HCT116 (cell line): ENCODE results near the gene ATP1A1. TPM values are rescaled to one million over a fixed set of nuclear protein-coding genes. Genes with fewer than 3 reads are reported as not detected.

Source experiments
- ATAC-seq: fragments of 200-7000 bp; cut with Tn5 transposase; 2 replicates; pipeline ENCODE4 v1.9.1; 2020; ENCODE audit warnings: mild to moderate bottlenecking, moderate library complexity
- BruUV-seq: library from RNA; stranded (reverse); fragments of 400-500 nt; replicated peaks from 2 replicates; lab custom pipeline; 2021; lab: Mats Ljungman, UMichigan
- CTCF ChIA-PET: fragments of 300-600 bp; sonication (Branson Sonifier 250); formaldehyde crosslinking; loops from one replicate; lab custom pipeline; 2021; ENCODE audit warnings: antibody characterized with exemption; lab: Charles Lee
- POLR2A ChIA-PET: fragments of 300-600, 350-600 bp; sonication (Branson Sonifier 250); formaldehyde crosslinking; loops from one replicate; lab custom pipeline; 2021; ENCODE audit warnings: antibody characterized with exemption; lab: Charles Lee
- RAD21 ChIA-PET, 2 experiments: fragments of 300-600 bp; sonication (Branson Sonifier 250); formaldehyde crosslinking; loops; one replicate each; lab custom pipeline; 2023; ENCODE audit warnings: low total read pairs in 2 of 2; ENCODE audit not compliant: uncharacterized antibody in 2 of 2, unreplicated experiment in 2 of 2, low non-redundant PET in 1 of 2; lab: Charles Lee
- DNase-seq: peaks from one replicate; pipeline ENCODE4 v3.0.0-alpha.2; 2010; ENCODE audit warnings: low read depth, low spot score
- H2AFZ ChIP-seq: fragments of 200-600 bp; shearing (Covaris generic), sonication (generic); 2 replicates; pipeline ENCODE4 v1.6.1; 2017; ENCODE audit warnings: low read depth, mixed run types, mixed read lengths, antibody characterized with exemption, low read length; ENCODE audit not compliant: poor library complexity, severe bottlenecking
- H3K27ac ChIP-seq: 2 replicates; pipeline ENCODE4 v1.5.1; 2012; ENCODE audit warnings: low read depth, low read length
- H3K27me3 ChIP-seq: fragments of 200-600 bp; sonication (generic); 2 replicates; pipeline ENCODE4 v1.6.1; 2016; ENCODE audit warnings: mixed run types, low read length, mixed read lengths; ENCODE audit not compliant: insufficient read depth
- H3K36me3 ChIP-seq, 2 experiments: fragments of 200-500 bp in 1 of 2; fragments of 200-600 bp in 1 of 2; sonication (Bioruptor generic) in 1 of 2; sonication (generic) in 1 of 2; 2 replicates each; pipeline versions ENCODE4 v1.5.1 to v1.6.1; 2014 to 2016; ENCODE audit warnings: low read length in 2 of 2, inconsistent platforms in 1 of 2, mixed read lengths in 1 of 2, mixed run types in 1 of 2; ENCODE audit not compliant: insufficient read depth in 2 of 2, control insufficient read depth in 1 of 2
- H3K4me1 ChIP-seq, 2 experiments: fragments of 200-600 bp in 1 of 2; sonication (generic) in 1 of 2; 2 replicates each; pipeline versions ENCODE4 v1.5.1 to v1.6.1; 2012 to 2017; ENCODE audit warnings: low read length in 2 of 2, inconsistent platforms in 1 of 2, mild to moderate bottlenecking in 1 of 2, mixed read lengths in 1 of 2, mixed run types in 1 of 2, moderate library complexity in 1 of 2; ENCODE audit not compliant: insufficient read depth in 2 of 2, control insufficient read depth in 1 of 2
- H3K4me2 ChIP-seq: fragments of 200-600 bp; sonication (generic); 2 replicates; pipeline ENCODE4 v1.6.1; 2017; ENCODE audit warnings: mixed run types, low read length, mixed read lengths
- H3K4me3 ChIP-seq, 2 experiments: fragments of 200-600 bp in 1 of 2; sonication (generic) in 1 of 2; replicated peaks in 1 of 2; 2 replicates each; pipeline ENCODE4 v1.5.1; 2011 to 2016; ENCODE audit warnings: low read length in 2 of 2, control low read depth in 1 of 2, low read depth in 1 of 2, mild to moderate bottlenecking in 1 of 2, mixed read lengths in 1 of 2, mixed run types in 1 of 2
- H3K79me2 ChIP-seq: fragments of 200-600 bp; sonication (generic); 2 replicates; pipeline ENCODE4 v1.6.1; 2017; ENCODE audit warnings: mild to moderate bottlenecking, mixed run types, low read length, moderate library complexity, mixed read lengths; ENCODE audit not compliant: insufficient read depth
- H3K9ac ChIP-seq: fragments of 200-600 bp; sonication (generic); 2 replicates; pipeline ENCODE4 v1.6.1; 2016; ENCODE audit warnings: low read length, mixed read lengths
- H3K9me2 ChIP-seq: fragments of 200-600 bp; sonication (generic), shearing (Covaris generic); 2 replicates; pipeline ENCODE4 v1.6.1; 2017; ENCODE audit warnings: mixed run types, mild to moderate bottlenecking, moderate library complexity; ENCODE audit not compliant: insufficient read depth
- H3K9me3 ChIP-seq, 2 experiments: fragments of 200-500 bp in 1 of 2; fragments of 200-600 bp in 1 of 2; sonication (Bioruptor generic) in 1 of 2; sonication (generic) in 1 of 2; 2 replicates each; pipeline ENCODE4 v1.6.1; 2014 to 2017; ENCODE audit warnings: low read length in 2 of 2, mixed read lengths in 2 of 2, inconsistent platforms in 1 of 2, low read depth in 1 of 2, mild to moderate bottlenecking in 1 of 2, mixed run types in 1 of 2, moderate library complexity in 1 of 2; ENCODE audit not compliant: control insufficient read depth in 1 of 2, insufficient read depth in 1 of 2
- H4K20me1 ChIP-seq: fragments of 200-600 bp; sonication (generic), shearing (Covaris generic); 2 replicates; pipeline ENCODE4 v1.6.1; 2017; ENCODE audit warnings: mixed run types, mild to moderate bottlenecking, moderate library complexity; ENCODE audit not compliant: insufficient read depth
- CBX3 ChIP-seq: IDR thresholded peaks from 2 replicates; pipeline ENCODE4 v1.6.1; 2012; ENCODE audit warnings: low read depth
- CTCF ChIP-seq, 3 experiments: fragments of 200-600 bp in 1 of 3; sonication (generic) in 1 of 3; IDR thresholded peaks in 2 of 3; conservative IDR thresholded peaks in 1 of 3; 2 replicates each; pipeline ENCODE4 v1.5.1; 2012 to 2017; ENCODE audit warnings: low read depth in 2 of 3, low read length in 2 of 3, antibody characterized with exemption in 1 of 3, borderline replicate concordance in 1 of 3, control low read depth in 1 of 3, mild to moderate bottlenecking in 1 of 3, mixed read lengths in 1 of 3, mixed run types in 1 of 3, moderate library complexity in 1 of 3; ENCODE audit not compliant: insufficient read depth in 1 of 3
- EGR1 ChIP-seq: IDR thresholded peaks from 2 replicates; pipeline ENCODE4 v1.6.1; 2012; ENCODE audit warnings: low read depth
- ELF1 ChIP-seq: IDR thresholded peaks from 2 replicates; pipeline ENCODE4 v1.6.1; 2012; ENCODE audit warnings: low read depth, borderline replicate concordance
- FOSL1 ChIP-seq: IDR thresholded peaks from 2 replicates; pipeline ENCODE4 v1.6.1; 2012; ENCODE audit warnings: low read depth
- POLR2A ChIP-seq: IDR thresholded peaks from 2 replicates; pipeline ENCODE4 v1.7.0; 2011; ENCODE audit warnings: borderline replicate concordance; ENCODE audit not compliant: insufficient read depth, insufficient read length; ENCODE audit errors: extremely low read depth
- POLR2AphosphoS5 ChIP-seq: IDR thresholded peaks from 2 replicates; pipeline ENCODE4 v1.6.1; 2011; ENCODE audit warnings: mild to moderate bottlenecking, low read depth, low read length, moderate library complexity
- RAD21 ChIP-seq: IDR thresholded peaks from 2 replicates; pipeline ENCODE4 v1.6.1; 2012; ENCODE audit warnings: low read depth, mild to moderate bottlenecking
- SP1 ChIP-seq: IDR thresholded peaks from 2 replicates; pipeline ENCODE4 v1.6.1; 2012; ENCODE audit warnings: low read depth
- ZFX ChIP-seq: fragments of 450-650 bp; IDR thresholded peaks from 2 replicates; pipeline ENCODE4 v1.6.1; 2017
- intact Hi-C: fragments of 100-400 bp; cut with micrococcal nuclease; formaldehyde crosslinking; loops from 2 replicates; pipeline ENCODE4 v1.10.0; 2022
- total RNA-seq: library from RNA; stranded (reverse); gene quantifications from one replicate; pipeline ENCODE4 v1.2.1, GENCODE V29; 2021; ENCODE audit not compliant: unreplicated experiment
- TF ChIP-seq, protein P1 (sequence below): IDR thresholded peaks from 2 replicates; pipeline ENCODE4 v1.6.1; 2012
- TF ChIP-seq, protein P2 (sequence below): IDR thresholded peaks from 2 replicates; pipeline ENCODE4 v1.6.1; 2012

ATP1A1 gene
- total RNA-seq, 1 experiment from 2014 or later = 290 TPM

DNA sequence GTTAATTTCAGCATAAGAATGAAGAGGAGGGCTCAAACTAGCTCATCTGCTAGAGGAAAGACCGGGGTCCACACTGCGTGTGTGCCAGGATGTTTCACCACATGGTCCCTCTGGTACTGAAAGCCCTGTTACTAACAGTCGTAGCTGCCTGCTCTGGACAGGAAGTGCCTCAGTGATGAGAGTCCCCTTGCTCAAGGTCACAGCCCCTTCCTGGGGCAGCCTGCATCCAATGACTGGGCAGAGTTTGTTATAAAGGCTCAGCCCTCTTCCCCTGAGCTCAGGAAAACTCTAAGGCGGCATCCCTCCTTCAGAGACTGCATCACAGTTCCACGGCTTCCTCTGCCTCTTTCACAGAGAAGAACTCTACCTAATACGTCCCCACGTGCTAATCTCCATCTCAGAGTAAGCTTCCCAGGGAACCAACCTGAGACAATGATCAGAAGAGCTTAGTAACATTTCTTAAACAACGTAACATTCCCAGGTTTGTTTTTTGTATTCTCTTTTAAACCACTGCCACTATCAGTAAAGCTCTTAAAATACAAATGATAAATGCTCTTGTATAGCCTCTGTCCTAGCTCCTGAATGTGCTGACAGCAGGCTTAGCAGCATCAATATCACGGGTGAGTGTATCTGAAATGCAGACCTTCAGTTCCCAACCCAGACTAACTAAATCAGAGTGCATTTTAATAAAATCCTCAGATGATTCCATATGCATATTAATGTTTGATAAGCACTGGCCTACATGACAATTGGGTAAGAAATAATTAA lies 38.0 kb upstream of the ATP1A1 start:
- no peaks in the 10 kb centered on the region for H3K27me3 ChIP-seq
- ATAC-seq = no peak
- no peaks in the 10 kb centered on the region for H3K36me3 ChIP-seq
- no peak for TF ChIP-seq ZFX
- TF ChIP-seq CBX3 = no peak
- TF ChIP-seq SP1 = no peak
- TF ChIP-seq, protein P1, sequence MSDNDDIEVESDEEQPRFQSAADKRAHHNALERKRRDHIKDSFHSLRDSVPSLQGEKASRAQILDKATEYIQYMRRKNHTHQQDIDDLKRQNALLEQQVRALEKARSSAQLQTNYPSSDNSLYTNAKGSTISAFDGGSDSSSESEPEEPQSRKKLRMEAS = no peak
- TF ChIP-seq, protein P2, sequence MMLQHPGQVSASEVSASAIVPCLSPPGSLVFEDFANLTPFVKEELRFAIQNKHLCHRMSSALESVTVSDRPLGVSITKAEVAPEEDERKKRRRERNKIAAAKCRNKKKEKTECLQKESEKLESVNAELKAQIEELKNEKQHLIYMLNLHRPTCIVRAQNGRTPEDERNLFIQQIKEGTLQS = no peak
- no peak for TF ChIP-seq CTCF (IDR thresholded peaks at IDR 0.05 in 2 of 3, conservative IDR thresholded peaks at IDR 0.05 in 1 of 3; ENCODE audit: borderline replicate concordance in 1 of 3, insufficient read depth in 1 of 3, low read depth in 2 of 3, low read length in 2 of 3)
- TF ChIP-seq EGR1 = no peak
- no peak for TF ChIP-seq POLR2A
- TF ChIP-seq POLR2AphosphoS5 = no peak
- TF ChIP-seq ELF1 = no peak
- no peak for TF ChIP-seq FOSL1
- TF ChIP-seq RAD21 = no peak
- POLR2A ChIA-PET = no interaction called here
- H3K4me1 ChIP-seq = no peaks in the 10 kb centered on the region
- no peak overlapping the region for H3K9ac ChIP-seq
- no peaks in the 10 kb centered on the region for H3K9me3 ChIP-seq
- no peaks in the 10 kb centered on the region for H3K9me2 ChIP-seq
- no TSS peak for BruUV-seq
- H3K27ac ChIP-seq = no peak overlapping the region
- RAD21 ChIA-PET = no interaction called here
- H3K79me2 ChIP-seq = no peaks in the 10 kb centered on the region
- H3K4me3 ChIP-seq = no peak overlapping the region
- no peak overlapping the region for H3K4me2 ChIP-seq
- intact Hi-C loops = no loop called here
- H2AFZ ChIP-seq = no peak overlapping the region
- no peak for DNase-seq
- CTCF ChIA-PET = no interaction called here
- H4K20me1 ChIP-seq = no peaks in the 10 kb centered on the region
